Naive B cell (primary cell): ENCODE measurements around the gene CALY. TPM values are rescaled to one million over a fixed set of nuclear protein-coding genes. Genes with fewer than 3 reads are reported as not detected.

Source experiments
- ATAC-seq, 2 donors: fragments of 150-1000 bp; cut with Tn5 transposase; 2 replicates each; pipeline ENCODE4 v1.10.0; 2021; ENCODE audit warnings: low read depth in 2 of 2, mild to moderate bottlenecking in 2 of 2, moderate library complexity in 2 of 2
- DNase-seq: peaks from one replicate; pipeline ENCODE4 v3.0.0; 2022
- H3K27ac Mint-ChIP-seq, 6 donors: one replicate each; pipeline ENCODE4 v1.8.0; 2020 to 2022; ENCODE audit warnings: mild to moderate bottlenecking in 6 of 6, mixed read lengths in 6 of 6, moderate library complexity in 5 of 6, inconsistent platforms in 2 of 6
- H3K27me3 Mint-ChIP-seq, 3 donors: one replicate each; pipeline ENCODE4 v1.8.0; 2021 to 2022; ENCODE audit warnings: mixed read lengths in 3 of 3, mild to moderate bottlenecking in 1 of 3
- H3K36me3 Mint-ChIP-seq, 2 donors: one replicate each; pipeline ENCODE4 v1.8.0; 2020 to 2022; ENCODE audit warnings: mixed read lengths in 2 of 2, inconsistent platforms in 1 of 2, mild to moderate bottlenecking in 1 of 2
- H3K4me1 Mint-ChIP-seq, 3 donors: one replicate each; pipeline ENCODE4 v1.8.0; 2020 to 2022; ENCODE audit warnings: mixed read lengths in 3 of 3, inconsistent platforms in 1 of 3, mild to moderate bottlenecking in 1 of 3, moderate library complexity in 1 of 3
- H3K4me3 Mint-ChIP-seq, 8 donors: one replicate each; pipeline ENCODE4 v1.8.0; 2020 to 2022; ENCODE audit warnings: mild to moderate bottlenecking in 8 of 8, mixed read lengths in 8 of 8, moderate library complexity in 8 of 8, inconsistent platforms in 2 of 8
- H3K9me3 Mint-ChIP-seq, 7 donors: one replicate each; pipeline ENCODE4 v1.8.0; 2020 to 2022; ENCODE audit warnings: mixed read lengths in 7 of 7, mild to moderate bottlenecking in 5 of 7, inconsistent platforms in 2 of 7, moderate library complexity in 1 of 7
- polyA plus RNA-seq, 6 donors: library from polyadenylated mRNA; unstranded; fragments of 300-500 nt; fragmentation: Illumina TruSeq; gene quantifications; one replicate each; pipeline ENCODE4 v1.2.3, GENCODE V29; 2021; ENCODE audit warnings: low read depth in 6 of 6

Gene CALY
- polyA plus RNA-seq, 6 donors from 2014 or later: not detected

DNA sequence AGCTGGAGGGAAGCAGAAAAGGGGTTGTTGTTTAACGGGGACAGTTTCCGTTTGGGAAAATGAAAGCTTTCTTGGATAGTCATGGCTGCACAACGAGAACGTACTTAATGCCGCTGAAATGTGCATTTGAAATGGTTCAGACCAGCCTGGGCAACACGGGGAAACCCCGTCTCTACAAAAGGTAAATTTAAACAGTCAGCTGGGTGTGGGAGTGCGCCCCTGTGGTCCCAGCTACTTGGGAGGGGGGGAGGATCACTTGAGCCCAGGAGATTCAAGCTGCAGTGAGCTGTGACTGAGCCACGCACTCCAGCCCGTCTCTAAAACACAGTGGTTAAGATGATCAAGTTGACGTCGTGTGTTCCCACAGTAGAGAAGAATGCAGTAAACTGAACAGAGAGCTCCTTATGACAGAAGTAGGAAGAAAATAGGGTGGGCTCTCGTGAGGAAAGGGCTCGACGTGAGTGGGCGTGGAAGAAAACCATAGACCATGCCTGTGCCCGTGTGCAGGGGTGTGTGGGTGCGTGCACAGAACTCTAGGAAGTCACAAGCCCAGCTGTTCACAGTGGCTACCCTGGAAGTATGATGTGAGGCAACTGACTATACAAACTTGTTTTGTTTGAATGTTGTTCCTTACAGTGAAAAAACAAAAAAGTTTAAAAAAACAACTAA is 25.2 kb upstream of the CALY start:
- H3K27me3 Mint-ChIP-seq: no peaks in the 10 kb centered on the region
- DNase-seq: no peak
- peak overlapping the region; percentile 2 to 87 (median 68) for H3K4me3 Mint-ChIP-seq
- peak; percentile 3 to 7 for ATAC-seq
- H3K9me3 Mint-ChIP-seq: no peaks in the 10 kb centered on the region
- H3K36me3 Mint-ChIP-seq: peaks cover 4 to 7% of the 10 kb centered on the region in 2 donors
- H3K4me1 Mint-ChIP-seq: peaks cover 19 to 26% (median 22%) of the 10 kb centered on the region in 3 donors
- peak overlapping the region; percentile 27 to 72 (median 33) for H3K27ac Mint-ChIP-seq

DNA sequence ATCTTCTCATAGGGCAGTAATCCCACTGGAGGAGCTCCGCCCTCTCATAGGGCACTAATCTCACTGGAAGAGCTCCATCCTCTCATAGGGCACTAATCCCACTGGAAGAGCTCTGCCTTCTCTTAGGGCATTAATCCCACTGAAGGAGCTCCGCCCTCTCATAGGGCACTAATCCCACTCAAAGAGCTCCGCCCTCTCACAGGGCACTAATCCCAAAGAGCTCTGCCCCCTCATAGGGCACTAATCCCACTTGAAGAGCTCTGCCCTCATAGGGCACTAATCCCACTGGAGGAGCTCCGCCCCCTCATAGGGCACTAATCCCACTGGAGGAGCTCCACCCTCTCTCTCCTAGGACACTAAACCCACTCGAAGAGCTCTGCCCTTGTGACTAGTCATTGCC is 24.5 kb upstream of the CALY start:
- Mint-ChIP-seq H3K9me3 (no peaks in the 10 kb centered on the region), H3K27ac (peak overlapping the region in 5 of 6 donors; percentile 34 to 72 (median 52)), H3K27me3 (no peaks in the 10 kb centered on the region), H3K4me1 (peaks cover 21 to 31% (median 23%) of the 10 kb centered on the region in 3 donors), H3K36me3 (peaks cover 4 to 7% of the 10 kb centered on the region in 2 donors), H3K4me3 (peak overlapping the region in 7 of 8 donors; percentile 2 to 87 (median 49))
- no peak for ATAC-seq
- no peak for DNase-seq

- Mint-ChIP-seq H3K27me3 (no peaks in the 10 kb centered on the region), H3K27ac (peak overlapping the region in 4 of 6 donors; percentile 30 to 91 (median 38))
Measured at GRCh38 chr10:133359972-133360610, 23.4 kb upstream of the CALY start.

DNA sequence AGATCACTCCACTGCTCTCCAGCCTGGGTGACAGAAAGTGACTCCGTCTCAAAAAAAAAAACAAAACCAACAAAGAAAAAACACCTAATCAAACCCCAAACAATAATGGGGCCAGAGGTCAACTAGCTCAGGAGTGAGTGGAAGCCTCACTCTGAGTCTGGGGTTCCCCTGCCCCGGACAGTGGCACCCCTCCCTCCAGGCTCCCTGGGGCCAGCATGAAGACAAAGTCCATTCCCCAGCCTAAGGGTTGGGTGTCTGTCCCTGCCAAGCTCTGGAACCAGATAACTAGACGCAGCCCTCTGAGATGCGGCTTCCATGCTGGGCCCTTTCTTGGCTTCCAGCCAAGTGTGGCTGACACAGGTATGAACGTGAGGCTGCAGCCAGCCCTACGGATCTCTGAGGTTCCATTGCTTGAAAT is 22.9 kb upstream of the CALY start:
- Mint-ChIP-seq H3K27ac (peak overlapping the region in 3 of 6 donors; percentile 30 to 42 (median 34)), H3K9me3 (no peaks in the 10 kb centered on the region), H3K36me3 (peaks cover 1 to 2% of the 10 kb centered on the region in 2 donors), H3K4me1 (peaks cover 24 to 34% (median 32%) of the 10 kb centered on the region in 3 donors), H3K4me3 (no peak overlapping the region), H3K27me3 (no peaks in the 10 kb centered on the region)
- ATAC-seq: no peak
- DNase-seq: no peak

More at GRCh38 chr10:133359972-133360610, 23.4 kb upstream of the CALY start:
- DNase-seq (no peak), ATAC-seq (no peak)
- Mint-ChIP-seq H3K4me1 (peaks cover 24 to 34% (median 32%) of the 10 kb centered on the region in 3 donors), H3K36me3 (peaks cover 4 to 7% of the 10 kb centered on the region in 2 donors), H3K9me3 (no peaks in the 10 kb centered on the region), H3K4me3 (peak overlapping the region in 3 of 8 donors; percentile 15 to 41 (median 16))

GRCh38 chr10:133358925-133359310 is 22.2 kb upstream of the CALY start:
- DNase-seq (no peak), ATAC-seq (no peak)
- Mint-ChIP-seq H3K9me3 (no peaks in the 10 kb centered on the region), H3K4me1 (peaks cover 24 to 34% (median 32%) of the 10 kb centered on the region in 3 donors), H3K4me3 (peak overlapping the region in 3 of 8 donors; percentile 30 to 67 (median 37)), H3K27ac (no peak overlapping the region), H3K36me3 (no peaks in the 10 kb centered on the region), H3K27me3 (no peaks in the 10 kb centered on the region)

- no peaks in the 10 kb centered on the region for H3K27me3 Mint-ChIP-seq
- no peaks in the 10 kb centered on the region for H3K9me3 Mint-ChIP-seq
- no peak for DNase-seq
- peak overlapping the region in 5 of 8 donors; percentile 30 to 72 (median 62) for H3K4me3 Mint-ChIP-seq
- H3K27ac Mint-ChIP-seq: no peak overlapping the region
- H3K4me1 Mint-ChIP-seq: peaks cover 24 to 34% (median 32%) of the 10 kb centered on the region in 3 donors
- ATAC-seq: no peak
- H3K36me3 Mint-ChIP-seq: no peaks in the 10 kb centered on the region
Measured at GRCh38 chr10:133358162-133358924, 21.6 kb upstream of the CALY start.

GRCh38 chr10:133357285-133358161 is 20.8 kb upstream of the CALY start, which contains the start of gene FUOM:
Gene FUOM (minus strand): TSS chr10:133358019. CDS start chr10:133358007, 12 bp downstream.
- Mint-ChIP-seq H3K27ac (peak within 1 kb of the TSS in 2 of 6 donors; percentile 85 to 92), H3K27me3 (no peaks in the 10 kb centered on the region), H3K4me3 (peak within 1 kb of the TSS; percentile 62 to 88 (median 80)), H3K4me1 (peaks cover 24 to 34% (median 32%) of the 10 kb centered on the region in 3 donors), H3K9me3 (no peaks in the 10 kb centered on the region), H3K36me3 (no peaks in the 10 kb centered on the region)
- DNase-seq (peak; percentile 81), ATAC-seq (peak; percentile 86 to 88)

GRCh38 chr10:133356549-133357284 is 20.0 kb upstream of the CALY start:
- Mint-ChIP-seq H3K4me3 (peak overlapping the region; percentile 62 to 88 (median 80)), H3K9me3 (no peaks in the 10 kb centered on the region), H3K4me1 (peaks cover 19 to 26% (median 26%) of the 10 kb centered on the region in 3 donors), H3K27ac (peak overlapping the region in 1 of 6 donors; percentile 85), H3K27me3 (no peaks in the 10 kb centered on the region), H3K36me3 (no peaks in the 10 kb centered on the region)
- no peak for DNase-seq
- no peak for ATAC-seq

DNA sequence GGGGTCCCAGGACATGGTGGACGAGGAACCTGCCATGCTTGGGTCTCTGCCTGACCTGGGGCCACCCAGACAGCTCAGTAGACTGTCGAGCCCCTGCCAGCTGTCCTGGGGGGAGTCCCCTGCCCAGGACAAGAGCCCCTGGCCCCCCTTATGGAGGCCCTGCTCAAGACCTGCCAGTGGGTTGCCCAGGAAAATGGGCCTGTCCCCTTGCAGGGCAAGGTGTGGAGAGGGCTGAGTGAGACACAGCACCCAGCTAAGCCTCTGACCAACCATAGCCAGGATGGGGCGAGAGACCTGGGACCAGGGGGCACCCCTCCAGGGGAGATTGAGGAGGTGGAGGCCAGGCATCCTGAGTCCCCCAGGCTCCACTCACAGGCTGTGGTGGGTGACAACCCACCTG is 19.3 kb upstream of the CALY start:
- Mint-ChIP-seq H3K27ac (peak overlapping the region in 1 of 6 donors; percentile 83), H3K4me3 (peak overlapping the region; percentile 25 to 82 (median 60)), H3K4me1 (peaks cover 12 to 18% (median 18%) of the 10 kb centered on the region in 3 donors), H3K9me3 (no peaks in the 10 kb centered on the region), H3K27me3 (no peaks in the 10 kb centered on the region), H3K36me3 (no peaks in the 10 kb centered on the region)
- ATAC-seq: no peak
- no peak for DNase-seq

DNA sequence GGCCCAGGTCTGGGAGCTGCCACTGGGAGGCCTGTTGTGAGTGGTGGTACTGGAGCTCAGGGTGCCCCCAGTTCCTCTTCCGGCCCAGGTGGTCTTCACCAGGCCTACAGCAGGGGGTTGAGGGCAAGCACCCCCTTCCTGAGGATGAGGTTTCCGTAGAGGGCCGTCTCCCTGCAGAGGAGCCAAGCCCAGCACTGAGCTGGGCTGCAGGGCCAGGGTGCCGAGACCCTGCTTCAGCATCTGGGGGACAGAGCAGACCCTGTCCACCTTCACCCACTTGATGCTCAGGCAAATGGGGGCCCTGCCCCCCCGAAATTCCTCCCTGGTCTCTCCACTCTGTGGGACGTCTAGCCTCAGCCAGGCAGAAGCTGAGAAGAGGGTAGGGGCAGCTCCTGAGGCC is 18.6 kb upstream of the CALY start:
- Mint-ChIP-seq H3K4me3 (no peak overlapping the region), H3K27ac (peak overlapping the region in 1 of 6 donors; percentile 12), H3K27me3 (no peaks in the 10 kb centered on the region), H3K9me3 (no peaks in the 10 kb centered on the region), H3K4me1 (peaks cover 9 to 12% (median 11%) of the 10 kb centered on the region in 3 donors), H3K36me3 (no peaks in the 10 kb centered on the region)
- no peak for ATAC-seq
- no peak for DNase-seq

DNA sequence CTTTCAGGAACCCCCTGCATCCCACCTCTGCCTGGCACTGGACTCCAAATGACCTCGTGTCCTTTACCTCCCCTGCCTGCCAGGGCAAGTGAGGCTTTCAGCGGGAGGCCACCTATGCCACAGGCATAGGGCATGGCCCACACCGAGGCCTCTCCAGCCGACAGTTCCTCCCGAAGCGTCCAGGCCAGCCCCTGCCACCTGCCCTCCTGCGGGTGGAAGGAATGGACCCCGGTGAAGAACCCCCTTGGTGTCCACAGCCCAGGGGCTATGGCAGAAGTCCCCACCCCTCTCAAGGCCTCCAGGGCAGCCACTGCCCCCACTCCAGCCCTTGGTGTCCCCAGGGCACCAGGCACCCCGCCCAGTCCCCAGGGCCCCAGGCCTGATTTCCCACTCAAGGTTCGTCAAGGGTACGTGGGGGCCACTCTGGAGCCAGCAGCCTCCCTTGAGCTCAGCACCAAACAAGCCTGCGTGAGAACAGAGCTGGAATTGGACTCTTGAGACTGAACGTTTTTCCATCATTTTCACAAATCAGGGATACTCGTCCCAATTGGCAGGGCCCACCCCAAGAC is 18.1 kb upstream of the CALY start:
- no peak for DNase-seq
- no peaks in the 10 kb centered on the region for H3K9me3 Mint-ChIP-seq
- no peak for ATAC-seq
- peaks cover 5 to 9% (median 7%) of the 10 kb centered on the region in 3 donors for H3K4me1 Mint-ChIP-seq
- H3K36me3 Mint-ChIP-seq: no peaks in the 10 kb centered on the region
- no peak overlapping the region for H3K4me3 Mint-ChIP-seq
- no peaks in the 10 kb centered on the region for H3K27me3 Mint-ChIP-seq
- no peak overlapping the region for H3K27ac Mint-ChIP-seq
